GM12878 (cell line): Measurements from ENCODE around the gene SPCS3. TPM values are rescaled to one million over a fixed set of nuclear protein-coding genes. Genes with fewer than 3 reads are reported as not detected.

Experiments
- ATAC-seq: fragments of 200-7000 bp; cut with Tn5 transposase; 3 replicates; pipeline ENCODE4 v1.9.1; 2020; ENCODE audit warnings: mild to moderate bottlenecking, moderate library complexity
- BruUV-seq: library from RNA; stranded (reverse); fragments of 400-500 nt; replicated peaks from 2 replicates; lab custom pipeline; 2021; lab: Mats Ljungman, UMichigan
- CTCF ChIA-PET: fragments of 300-600 bp; sonication (Branson Sonifier 250); formaldehyde crosslinking; extraction: SDS; loops from one replicate; lab custom pipeline; 2021; ENCODE audit warnings: inconsistent platforms; lab: Yijun Ruan, JAX
- POLR2A ChIA-PET: fragments of 350-600 bp; formaldehyde crosslinking; extraction: SDS; loops from one replicate; lab custom pipeline; 2021; ENCODE audit warnings: inconsistent platforms; lab: Charles Lee
- RAD21 ChIA-PET: fragments of 300-600 bp; sonication (Branson Sonifier 250); formaldehyde crosslinking; loops from one replicate; lab custom pipeline; 2023; ENCODE audit warnings: antibody characterized with exemption; ENCODE audit not compliant: unreplicated experiment; lab: Charles Lee
- SMC1A ChIA-PET: fragments of 300-600 bp; sonication (Branson Sonifier 250); formaldehyde crosslinking; loops from one replicate; lab custom pipeline; 2023; ENCODE audit not compliant: unreplicated experiment, uncharacterized antibody; lab: Charles Lee
- DNase-seq: peaks from one replicate; pipeline ENCODE4 v3.0.0-alpha.2; 2011; ENCODE audit warnings: low read depth, low spot score
- FAIRE-seq: peaks from 3 replicates; lab custom pipeline; 2011; peaks lifted over from hg19 to GRCh38; lab: Jason Lieb, UNC
- H2AFZ ChIP-seq: 2 replicates; pipeline ENCODE4 v1.6.0; 2011; ENCODE audit warnings: low read depth, low read length, control low read depth; ENCODE audit not compliant: control insufficient read depth
- H3K27ac ChIP-seq: 2 replicates; pipeline ENCODE4 v1.5.1; 2011; ENCODE audit warnings: control low read depth; ENCODE audit not compliant: control insufficient read depth, insufficient read depth
- H3K27me3 ChIP-seq, 2 experiments: replicated peaks in 1 of 2; 2 replicates each; pipeline versions ENCODE4 v1.6.0 to v1.6.1; 2011; ENCODE audit warnings: low read length in 1 of 2; ENCODE audit not compliant: control insufficient read depth in 2 of 2, insufficient read depth in 2 of 2
- H3K36me3 ChIP-seq, 2 experiments: 2 replicates each; pipeline ENCODE4 v1.5.1; 2011; ENCODE audit warnings: low read length in 1 of 2; ENCODE audit not compliant: control insufficient read depth in 2 of 2, insufficient read depth in 2 of 2
- H3K4me1 ChIP-seq: 2 replicates; pipeline ENCODE4 v1.6.1; 2011; ENCODE audit warnings: mild to moderate bottlenecking, low read length, moderate library complexity, mixed read lengths; ENCODE audit not compliant: control insufficient read depth, insufficient read depth
- H3K4me2 ChIP-seq: 2 replicates; pipeline ENCODE4 v1.6.0; 2011; ENCODE audit warnings: control low read depth; ENCODE audit not compliant: control insufficient read depth, insufficient read depth
- H3K4me3 ChIP-seq: fragments of 200-600 bp; sonication (generic); 2 replicates; pipeline ENCODE4 v1.5.1; 2016
- H3K79me2 ChIP-seq: 2 replicates; pipeline ENCODE4 v1.6.0; 2011; ENCODE audit warnings: low read length; ENCODE audit not compliant: control insufficient read depth, insufficient read depth
- H3K9ac ChIP-seq: 2 replicates; pipeline ENCODE4 v1.8.0; 2011; ENCODE audit warnings: low read length, control low read depth, mixed read lengths; ENCODE audit not compliant: control insufficient read depth, insufficient read depth
- H3K9me3 ChIP-seq: replicated peaks from 3 replicates; pipeline ENCODE4 v1.5.1; 2011; ENCODE audit warnings: mild to moderate bottlenecking, low read length; ENCODE audit not compliant: control insufficient read depth, insufficient read depth
- H4K20me1 ChIP-seq: 2 replicates; pipeline ENCODE4 v1.6.0; 2011; ENCODE audit not compliant: control insufficient read depth, insufficient read depth
- ASH2L ChIP-seq: fragments of 300-600, 200-600 bp; sonication (generic); IDR thresholded peaks from 2 replicates; pipeline ENCODE4 v1.6.1; 2017; ENCODE audit warnings: low read depth, mild to moderate bottlenecking, borderline replicate concordance
- BMI1 ChIP-seq: fragments of 450-650 bp; IDR thresholded peaks from 2 replicates; pipeline ENCODE4 v1.6.1; 2016; ENCODE audit warnings: mild to moderate bottlenecking, moderate library complexity, borderline replicate concordance
- CTCF ChIP-seq, 3 experiments: IDR thresholded peaks in 2 of 3; conservative IDR thresholded peaks in 1 of 3; 2 replicates each; pipeline ENCODE4 v1.5.1; 2011; ENCODE audit warnings: low read depth in 3 of 3, low read length in 3 of 3, mild to moderate bottlenecking in 3 of 3, control low read depth in 2 of 3, moderate library complexity in 2 of 3, inconsistent platforms in 1 of 3, mixed read lengths in 1 of 3; ENCODE audit not compliant: control insufficient read depth in 2 of 3, insufficient read depth in 1 of 3; ENCODE audit errors: extremely low read depth in 1 of 3
- WRNIP1 ChIP-seq: IDR thresholded peaks from 2 replicates; pipeline ENCODE4 v1.6.1; 2011; ENCODE audit warnings: low read depth, low read length, improper control_type of control experiment, borderline replicate concordance
- in situ Hi-C: fragments of 300-500 bp; cut with MboI; formaldehyde crosslinking; loops from 9 replicates; pipeline ENCODE4 v1.14.3; 2018; ENCODE audit warnings: mixed read lengths
- intact Hi-C: fragments of 100-400 bp; cut with micrococcal nuclease; formaldehyde crosslinking; loops from one replicate; pipeline ENCODE4 v1.14.2; 2022; ENCODE audit not compliant: unreplicated experiment
- polyA plus RNA-seq, 11 experiments: library from polyadenylated mRNA; depleted of rRNA in 4 of 11; unstranded in 6 of 11; stranded (reverse) in 5 of 11; fragments of >200 nt; fragmentation: Nextera tagmentation in 4 of 11; fragmentation: Illumina TruSeq in 1 of 11; extraction: Ambion mirVana in 4 of 11; extraction: Trizol in 1 of 11; gene quantifications; 1 replicate in 1 of 11; 2 replicates in 10 of 11; pipeline versions ENCODE4 v1.2.1 to v1.2.3, GENCODE V29; 2011 to 2016; ENCODE audit warnings: inconsistent platforms in 2 of 11, missing spikeins in 2 of 11, low read depth in 1 of 11
- total RNA-seq, 4 experiments: library from RNA; depleted of rRNA in 3 of 4; stranded (reverse); fragments of >200 nt in 3 of 4; fragmentation: Illumina TruSeq in 1 of 4; extraction: Trizol in 1 of 4; gene quantifications; 2 replicates each; pipeline versions ENCODE4 v1.2.1 to v1.2.3, GENCODE V29; 2013 to 2021
- TF ChIP-seq, protein P1 (sequence below): IDR thresholded peaks from 2 replicates; pipeline ENCODE4 v1.6.1; 2012; ENCODE audit warnings: mild to moderate bottlenecking, low read depth, low read length

The SPCS3 gene
- total and polyA plus RNA-seq, 10 of the 15 experiments (the other 5 are each of a cell fraction or from before 2014, with no cell fraction given): 50.0 to 151 (median 76.4) TPM

GRCh38 chr4:176274441-176274840 lies 45.3 kb upstream of the SPCS3 start:
- Histone ChIP-seq H3K9me3 (no peaks in the 10 kb centered on the region), H3K27me3 (peaks cover 2 to 3% of the 10 kb centered on the region in 2 experiments; a peak in 3 of 4 replicates), H2AFZ (no peak overlapping the region), H3K79me2 (no peaks in the 10 kb centered on the region), H3K9ac (no peak overlapping the region), H3K4me2 (no peak overlapping the region), H4K20me1 (no peaks in the 10 kb centered on the region), H3K4me3 (no peak overlapping the region), H3K36me3 (no peaks in the 10 kb centered on the region), H3K27ac (no peak overlapping the region), H3K4me1 (no peaks in the 10 kb centered on the region)
- in situ Hi-C loops (no loop called here), intact Hi-C loops (no loop called here)
- ATAC-seq: peak; percentile 19; the same call in 1 of the 3 replicates
- no peak for DNase-seq
- no peak for TF ChIP-seq BMI1
- TF ChIP-seq CTCF (IDR thresholded peaks at IDR 0.05 in 2 of 3, conservative IDR thresholded peaks at IDR 0.05 in 1 of 3; ENCODE audit: control insufficient read depth in 2 of 3, extremely low read depth in 1 of 3, insufficient read depth in 1 of 3, low read depth in 3 of 3, low read length in 3 of 3): no peak
- TF ChIP-seq, protein P1, sequence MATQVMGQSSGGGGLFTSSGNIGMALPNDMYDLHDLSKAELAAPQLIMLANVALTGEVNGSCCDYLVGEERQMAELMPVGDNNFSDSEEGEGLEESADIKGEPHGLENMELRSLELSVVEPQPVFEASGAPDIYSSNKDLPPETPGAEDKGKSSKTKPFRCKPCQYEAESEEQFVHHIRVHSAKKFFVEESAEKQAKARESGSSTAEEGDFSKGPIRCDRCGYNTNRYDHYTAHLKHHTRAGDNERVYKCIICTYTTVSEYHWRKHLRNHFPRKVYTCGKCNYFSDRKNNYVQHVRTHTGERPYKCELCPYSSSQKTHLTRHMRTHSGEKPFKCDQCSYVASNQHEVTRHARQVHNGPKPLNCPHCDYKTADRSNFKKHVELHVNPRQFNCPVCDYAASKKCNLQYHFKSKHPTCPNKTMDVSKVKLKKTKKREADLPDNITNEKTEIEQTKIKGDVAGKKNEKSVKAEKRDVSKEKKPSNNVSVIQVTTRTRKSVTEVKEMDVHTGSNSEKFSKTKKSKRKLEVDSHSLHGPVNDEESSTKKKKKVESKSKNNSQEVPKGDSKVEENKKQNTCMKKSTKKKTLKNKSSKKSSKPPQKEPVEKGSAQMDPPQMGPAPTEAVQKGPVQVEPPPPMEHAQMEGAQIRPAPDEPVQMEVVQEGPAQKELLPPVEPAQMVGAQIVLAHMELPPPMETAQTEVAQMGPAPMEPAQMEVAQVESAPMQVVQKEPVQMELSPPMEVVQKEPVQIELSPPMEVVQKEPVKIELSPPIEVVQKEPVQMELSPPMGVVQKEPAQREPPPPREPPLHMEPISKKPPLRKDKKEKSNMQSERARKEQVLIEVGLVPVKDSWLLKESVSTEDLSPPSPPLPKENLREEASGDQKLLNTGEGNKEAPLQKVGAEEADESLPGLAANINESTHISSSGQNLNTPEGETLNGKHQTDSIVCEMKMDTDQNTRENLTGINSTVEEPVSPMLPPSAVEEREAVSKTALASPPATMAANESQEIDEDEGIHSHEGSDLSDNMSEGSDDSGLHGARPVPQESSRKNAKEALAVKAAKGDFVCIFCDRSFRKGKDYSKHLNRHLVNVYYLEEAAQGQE: no peak
- TF ChIP-seq WRNIP1: no peak
- no peak for TF ChIP-seq ASH2L
- no TSS peak for BruUV-seq
- ChIA-PET CTCF (interaction anchor here (0.7 to 1.1 kb wide), 2 partner anchors 15 to 259 kb away, joined by 3 to 4 read pairs; no protein-coding TSS in a partner anchor), SMC1A (no interaction called here), RAD21 (no interaction called here), POLR2A (no interaction called here)
- no peak for FAIRE-seq
